ENCODE results near the gene PPP1R9A. TPM values are rescaled to one million over a fixed set of nuclear protein-coding genes. Genes with fewer than 3 reads are reported as not detected.

The PPP1R9A gene
- total RNA-seq, 1 donor from 2014 or later: 1.3 TPM

DNA sequence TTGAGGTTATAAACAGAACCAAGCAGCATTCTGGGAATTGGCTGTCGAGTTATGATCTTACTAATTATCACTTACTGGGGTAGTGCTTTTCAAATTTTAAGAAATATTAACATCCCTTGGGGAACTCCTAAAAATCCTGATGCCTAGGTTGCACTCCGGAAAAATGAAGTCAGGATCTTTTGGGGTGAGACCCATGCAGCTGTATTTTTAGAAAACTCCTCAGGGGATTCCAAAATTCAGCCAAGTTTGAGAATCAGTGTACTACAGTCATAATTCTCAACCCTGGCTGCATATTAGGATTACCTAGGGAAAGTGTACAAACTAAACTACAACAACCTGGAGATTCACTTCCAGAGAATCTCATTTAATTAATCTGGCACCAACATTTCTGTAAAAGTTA is 17.2 kb upstream of the PPP1R9A start:
- CTCF ChIA-PET: no interaction called here

DNA sequence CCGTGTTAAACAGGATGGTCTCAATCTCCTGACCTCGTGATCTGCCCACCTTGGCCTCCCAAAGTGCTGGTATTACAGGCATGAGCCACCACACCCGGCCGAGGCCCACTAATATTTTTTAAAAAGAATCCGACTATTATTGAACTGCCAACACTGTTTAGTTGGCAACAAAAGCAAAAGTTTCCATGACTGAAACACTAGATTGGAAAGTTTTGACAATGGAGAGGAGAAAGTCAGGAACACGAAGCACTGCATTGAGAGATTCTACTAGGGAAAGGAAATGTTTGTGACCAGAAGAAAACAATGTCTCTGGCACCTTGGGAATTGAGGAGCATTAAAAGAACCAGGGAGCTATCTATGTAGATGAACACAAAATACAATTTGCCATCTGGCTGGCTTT is 13.7 kb upstream of the PPP1R9A start:
- CTCF ChIA-PET: no interaction called here
- intact Hi-C loops (cut with micrococcal nuclease): no loop called here

More for the DNA sequence above, 17.2 kb upstream of the PPP1R9A start:
- no peak overlapping the region for H3K27ac Mint-ChIP-seq
- no peak for ATAC-seq (ENCODE audit: low read depth)
- intact Hi-C loops (cut with micrococcal nuclease): no loop called here
- DNase-seq: no peak
- no peaks in the 10 kb centered on the region for H3K36me3 Mint-ChIP-seq (ENCODE audit: low read depth)
- H3K4me1 Mint-ChIP-seq: no peaks in the 10 kb centered on the region
- H3K9me3 Mint-ChIP-seq: no peaks in the 10 kb centered on the region
- POLR2A ChIA-PET: no interaction called here
- peaks cover 9% of the 10 kb centered on the region for H3K27me3 Mint-ChIP-seq
- TF ChIP-seq, protein P1, sequence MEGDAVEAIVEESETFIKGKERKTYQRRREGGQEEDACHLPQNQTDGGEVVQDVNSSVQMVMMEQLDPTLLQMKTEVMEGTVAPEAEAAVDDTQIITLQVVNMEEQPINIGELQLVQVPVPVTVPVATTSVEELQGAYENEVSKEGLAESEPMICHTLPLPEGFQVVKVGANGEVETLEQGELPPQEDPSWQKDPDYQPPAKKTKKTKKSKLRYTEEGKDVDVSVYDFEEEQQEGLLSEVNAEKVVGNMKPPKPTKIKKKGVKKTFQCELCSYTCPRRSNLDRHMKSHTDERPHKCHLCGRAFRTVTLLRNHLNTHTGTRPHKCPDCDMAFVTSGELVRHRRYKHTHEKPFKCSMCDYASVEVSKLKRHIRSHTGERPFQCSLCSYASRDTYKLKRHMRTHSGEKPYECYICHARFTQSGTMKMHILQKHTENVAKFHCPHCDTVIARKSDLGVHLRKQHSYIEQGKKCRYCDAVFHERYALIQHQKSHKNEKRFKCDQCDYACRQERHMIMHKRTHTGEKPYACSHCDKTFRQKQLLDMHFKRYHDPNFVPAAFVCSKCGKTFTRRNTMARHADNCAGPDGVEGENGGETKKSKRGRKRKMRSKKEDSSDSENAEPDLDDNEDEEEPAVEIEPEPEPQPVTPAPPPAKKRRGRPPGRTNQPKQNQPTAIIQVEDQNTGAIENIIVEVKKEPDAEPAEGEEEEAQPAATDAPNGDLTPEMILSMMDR (IDR thresholded peaks at IDR 0.05): no peak
- no peak overlapping the region for H3K4me3 Mint-ChIP-seq

DNA sequence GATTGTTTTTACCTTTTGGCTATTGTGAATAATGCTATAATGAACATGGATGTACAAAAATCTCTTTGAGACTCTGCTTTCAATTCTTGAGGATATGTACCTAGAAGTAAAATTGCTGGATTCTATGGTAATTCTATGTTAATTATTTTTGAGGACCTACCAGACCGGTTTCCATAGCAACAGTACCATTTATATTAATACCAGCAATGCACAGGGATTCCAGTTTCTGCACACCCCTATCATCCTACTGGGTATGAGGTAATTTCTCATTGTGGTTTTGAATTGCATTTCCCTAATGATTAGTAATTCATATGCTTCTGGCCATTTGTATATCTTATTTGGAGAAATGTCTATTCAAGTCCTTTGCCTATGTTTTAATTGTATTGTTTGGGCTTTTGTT is 9.9 kb upstream of the PPP1R9A start:
- H3K9me3 Mint-ChIP-seq: no peaks in the 10 kb centered on the region
- H3K27me3 Mint-ChIP-seq: peaks cover 5% of the 10 kb centered on the region
- DNase-seq (no peak), ATAC-seq (ENCODE audit: low read depth) (no peak)
- ChIA-PET CTCF (no interaction called here), POLR2A (no interaction called here)
- no peak overlapping the region for H3K4me3 Mint-ChIP-seq
- H3K27ac Mint-ChIP-seq: no peak overlapping the region
- intact Hi-C loops (cut with micrococcal nuclease): no loop called here
- no peaks in the 10 kb centered on the region for H3K4me1 Mint-ChIP-seq
- TF ChIP-seq, protein P1 (IDR thresholded peaks at IDR 0.05): no peak
- no peaks in the 10 kb centered on the region for H3K36me3 Mint-ChIP-seq (ENCODE audit: low read depth)

More for the DNA sequence above, 13.7 kb upstream of the PPP1R9A start:
- DNase-seq (no peak), ATAC-seq (ENCODE audit: low read depth) (no peak)
- TF ChIP-seq, protein P1 (IDR thresholded peaks at IDR 0.05): no peak
- Mint-ChIP-seq H3K4me3 (no peak overlapping the region), H3K27me3 (peaks cover 4% of the 10 kb centered on the region), H3K27ac (no peak overlapping the region), H3K36me3 (ENCODE audit: low read depth) (no peaks in the 10 kb centered on the region), H3K9me3 (no peaks in the 10 kb centered on the region), H3K4me1 (no peaks in the 10 kb centered on the region)
- POLR2A ChIA-PET: no interaction called here

DNA sequence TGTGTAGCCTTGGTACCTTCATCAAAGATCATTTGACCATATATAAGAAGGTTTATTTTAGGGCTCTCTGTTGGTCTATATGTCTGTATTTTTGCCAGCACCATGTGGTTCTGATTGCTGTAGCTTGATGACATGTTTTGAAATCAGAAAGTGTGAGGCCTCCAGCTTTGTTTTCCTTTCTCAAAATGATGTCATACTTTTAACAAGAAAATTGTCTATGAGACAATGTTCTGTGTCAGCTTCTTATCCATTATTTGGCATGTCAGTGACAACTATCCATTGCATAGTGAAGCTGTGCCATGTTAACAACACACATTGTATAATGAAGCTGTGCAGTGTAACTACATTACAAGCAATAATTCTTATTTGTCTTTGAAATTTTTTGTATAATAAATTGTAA is 9.1 kb upstream of the PPP1R9A start:
- TF ChIP-seq, protein P1 (IDR thresholded peaks at IDR 0.05): no peak
- Mint-ChIP-seq H3K36me3 (ENCODE audit: low read depth) (no peaks in the 10 kb centered on the region), H3K9me3 (no peaks in the 10 kb centered on the region), H3K4me1 (no peaks in the 10 kb centered on the region), H3K27ac (no peak overlapping the region), H3K4me3 (no peak overlapping the region), H3K27me3 (peaks cover 5% of the 10 kb centered on the region)
- ChIA-PET CTCF (no interaction called here), POLR2A (no interaction called here)
- no peak for DNase-seq
- no peak for ATAC-seq (ENCODE audit: low read depth)
- intact Hi-C loops (cut with micrococcal nuclease): no loop called here

DNA sequence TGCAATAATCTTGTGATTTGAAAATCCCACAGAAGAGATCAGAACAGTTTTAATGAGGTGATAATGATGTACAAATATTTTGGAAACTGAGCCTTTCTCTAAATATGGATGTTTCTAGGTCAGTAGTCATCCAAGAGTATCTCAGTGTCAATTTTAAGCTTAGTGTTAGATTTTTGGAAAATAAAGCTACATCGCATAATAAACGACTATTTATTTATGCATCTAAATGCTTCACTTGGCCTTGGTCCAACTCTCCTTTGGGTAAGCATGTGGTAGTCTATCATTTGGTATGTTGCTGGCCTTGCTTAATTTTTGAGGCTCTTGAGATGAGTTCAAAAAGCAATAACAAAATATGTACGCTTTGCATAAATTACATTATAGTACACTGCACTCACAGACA is 5.4 kb upstream of the PPP1R9A start:
- H3K36me3 Mint-ChIP-seq (ENCODE audit: low read depth): no peaks in the 10 kb centered on the region
- no peaks in the 10 kb centered on the region for H3K9me3 Mint-ChIP-seq
- intact Hi-C loops (cut with micrococcal nuclease): loop anchor here (10.0 kb wide), 1 partner anchor 457 kb away; no protein-coding TSS in a partner anchor
- H3K27me3 Mint-ChIP-seq: peaks cover 9% of the 10 kb centered on the region
- POLR2A ChIA-PET: no interaction called here
- ATAC-seq (ENCODE audit: low read depth) (no peak), DNase-seq (no peak)
- TF ChIP-seq, protein P1 (IDR thresholded peaks at IDR 0.05): no peak
- CTCF ChIA-PET: no interaction called here
- H3K4me3 Mint-ChIP-seq: no peak overlapping the region
- peaks cover 3% of the 10 kb centered on the region for H3K4me1 Mint-ChIP-seq
- no peak overlapping the region for H3K27ac Mint-ChIP-seq

Data from activated B cell treated with CpG ODN at 0.5 μM for 24 hours (primary cell).